Activated CD4-positive, alpha-beta T cell treated with anti-CD3 and anti-CD28 coated beads for 1 hour (primary cell): Measurements from ENCODE around the gene GPC2.
A peak's percentile ranks its signal among the peaks of the same experiment; 100 is the strongest.
"Not testable (repeated sequence)": the region's sequence is repeated elsewhere in the genome, so short reads cannot be mapped to it uniquely, and the experiment has no call there.

Source experiments
- DNase-seq: peaks from one replicate; pipeline ENCODE4 v3.0.0-alpha.2; 2020

The GPC2 gene, protein sequence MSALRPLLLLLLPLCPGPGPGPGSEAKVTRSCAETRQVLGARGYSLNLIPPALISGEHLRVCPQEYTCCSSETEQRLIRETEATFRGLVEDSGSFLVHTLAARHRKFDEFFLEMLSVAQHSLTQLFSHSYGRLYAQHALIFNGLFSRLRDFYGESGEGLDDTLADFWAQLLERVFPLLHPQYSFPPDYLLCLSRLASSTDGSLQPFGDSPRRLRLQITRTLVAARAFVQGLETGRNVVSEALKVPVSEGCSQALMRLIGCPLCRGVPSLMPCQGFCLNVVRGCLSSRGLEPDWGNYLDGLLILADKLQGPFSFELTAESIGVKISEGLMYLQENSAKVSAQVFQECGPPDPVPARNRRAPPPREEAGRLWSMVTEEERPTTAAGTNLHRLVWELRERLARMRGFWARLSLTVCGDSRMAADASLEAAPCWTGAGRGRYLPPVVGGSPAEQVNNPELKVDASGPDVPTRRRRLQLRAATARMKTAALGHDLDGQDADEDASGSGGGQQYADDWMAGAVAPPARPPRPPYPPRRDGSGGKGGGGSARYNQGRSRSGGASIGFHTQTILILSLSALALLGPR

DNA sequence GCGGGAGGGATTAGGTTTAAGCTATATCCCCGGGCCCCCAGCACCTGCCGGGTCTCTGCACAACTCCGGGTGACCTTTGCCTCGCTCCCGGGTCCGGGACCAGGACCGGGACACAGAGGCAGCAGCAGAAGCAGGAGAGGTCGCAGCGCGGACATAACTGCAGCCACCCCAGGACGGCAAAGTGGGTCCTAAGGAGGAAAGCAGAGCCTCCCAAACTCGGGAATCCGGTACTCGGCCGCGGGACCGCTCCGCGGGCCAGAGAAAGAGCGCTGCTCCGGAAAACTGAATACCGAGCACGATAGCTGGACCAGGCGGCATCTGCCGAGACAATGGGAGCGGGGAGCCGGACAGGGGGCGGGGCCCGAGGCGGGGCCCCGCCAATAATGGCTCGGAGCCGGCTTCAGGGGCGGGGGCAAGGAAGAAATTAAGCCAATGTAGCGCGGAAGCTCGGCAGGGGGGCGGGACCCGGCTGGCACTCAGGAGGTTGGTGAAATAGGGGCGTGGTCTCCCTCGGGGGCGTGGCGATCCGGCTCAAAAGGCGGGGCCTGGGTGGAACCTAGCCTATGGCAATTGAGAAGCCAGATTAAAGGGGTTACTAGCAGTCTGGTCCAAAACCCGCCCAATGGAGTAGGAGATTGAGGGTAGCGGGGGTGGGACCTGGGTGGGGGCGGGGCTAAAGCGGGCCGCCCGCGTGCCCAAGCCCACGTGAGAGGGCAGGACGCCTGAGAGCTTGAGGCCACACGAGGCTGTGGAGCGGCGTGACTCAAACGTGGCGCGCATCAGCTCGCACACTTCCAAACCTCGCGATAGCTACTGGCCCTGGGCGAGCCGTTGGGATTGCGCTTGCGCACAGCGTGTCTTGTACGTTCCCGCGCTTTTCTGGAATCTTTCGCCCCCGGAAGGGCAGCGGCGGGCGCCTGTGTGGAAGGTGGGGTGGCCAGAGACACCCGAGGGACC lies at the start of gene GPC2, which contains the start of gene STAG3:
TSS of gene GPC2 (minus strand) at position 337 of the 957 bp plus-strand sequence. CDS start at position 155, 182 bp downstream.
TSS of gene STAG3 (plus strand) at position 874 of the 957 bp plus-strand sequence. CDS start 2,639 bp downstream, outside the sequence.
- DNase-seq = peak; percentile 96

DNA sequence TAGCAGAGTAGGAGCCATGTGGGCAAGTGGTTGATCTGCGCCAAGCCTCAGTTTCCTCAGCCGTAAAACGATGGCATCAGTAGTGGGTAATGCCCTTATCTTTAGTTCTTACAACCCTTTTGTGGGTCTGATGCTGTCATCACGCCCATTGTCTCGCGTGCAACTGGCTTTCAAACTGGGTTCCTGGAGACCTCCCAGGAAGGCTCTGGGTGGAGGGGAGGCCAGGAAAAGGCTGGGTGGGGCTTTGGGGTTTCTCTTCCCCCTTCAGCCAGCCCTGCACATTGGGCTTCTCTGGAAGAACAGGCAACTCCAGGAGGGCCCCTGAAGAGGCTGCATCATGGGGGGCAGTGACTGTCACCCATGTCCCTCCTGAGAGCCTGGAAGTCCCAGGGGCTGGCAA lies 47.7 kb upstream of the GPC2 start:
- DNase-seq = not testable (repeated sequence)

DNA sequence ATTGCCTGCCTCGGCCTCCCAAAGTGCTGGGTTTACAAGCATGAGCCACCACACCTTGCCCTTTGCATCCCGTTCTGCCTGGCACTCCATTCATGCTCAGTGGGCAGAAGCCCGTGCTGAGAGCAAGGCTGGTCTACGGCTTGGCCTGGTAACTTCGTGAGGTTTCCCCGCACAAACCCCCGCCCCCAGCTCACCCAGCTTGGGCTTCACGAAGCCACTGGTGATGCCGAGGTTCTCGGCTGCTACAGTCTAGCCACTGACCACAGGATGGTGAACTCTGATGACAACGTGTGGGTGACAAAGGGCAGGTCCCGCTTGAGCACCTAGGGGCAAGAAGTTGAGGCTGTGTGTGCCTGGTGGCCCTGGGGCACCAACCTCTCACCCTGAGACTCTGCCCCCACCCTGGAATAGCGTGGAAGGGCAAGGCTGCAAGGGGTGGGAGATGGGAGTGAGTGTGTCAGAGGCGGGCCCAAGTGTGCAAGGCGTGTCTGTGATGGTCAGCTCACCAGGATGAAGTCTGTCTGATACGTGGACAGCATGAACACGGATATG lies 46.3 kb upstream of the GPC2 start:
- DNase-seq = not testable (repeated sequence)

DNA sequence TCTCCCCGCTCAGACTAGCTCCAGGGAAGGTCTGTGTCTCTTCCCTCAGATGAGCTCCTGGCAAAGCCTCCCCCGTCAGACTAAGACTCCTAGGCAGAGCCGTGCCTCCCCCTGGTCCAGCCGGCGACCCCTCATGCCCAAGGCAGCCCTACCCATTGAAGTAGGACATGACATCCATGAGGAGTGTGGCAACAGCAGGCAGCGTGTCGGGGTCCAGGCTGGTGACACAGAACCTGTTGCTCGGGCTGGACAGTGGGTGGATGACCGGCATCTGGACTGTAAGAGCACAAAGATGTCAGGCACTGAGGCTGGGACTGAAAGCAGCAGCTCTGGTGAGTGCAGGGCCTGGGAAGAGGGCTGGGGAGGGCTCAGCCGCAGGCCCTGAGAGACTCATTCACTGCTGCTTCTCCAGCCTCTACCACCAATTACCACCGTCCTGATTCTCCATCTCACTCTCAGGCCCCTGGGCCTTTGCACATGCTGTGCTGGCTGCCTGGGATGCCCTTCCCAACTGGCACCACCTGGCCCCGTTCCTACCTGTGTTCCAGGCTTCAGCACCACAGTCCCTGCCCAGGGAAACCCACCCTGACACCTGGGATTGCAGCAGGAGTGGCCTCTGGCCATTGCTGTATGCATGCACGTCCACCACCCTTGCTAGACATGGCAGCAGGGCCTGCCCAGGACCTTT lies 45.4 kb upstream of the GPC2 start:
- DNase-seq = no peak

DNA sequence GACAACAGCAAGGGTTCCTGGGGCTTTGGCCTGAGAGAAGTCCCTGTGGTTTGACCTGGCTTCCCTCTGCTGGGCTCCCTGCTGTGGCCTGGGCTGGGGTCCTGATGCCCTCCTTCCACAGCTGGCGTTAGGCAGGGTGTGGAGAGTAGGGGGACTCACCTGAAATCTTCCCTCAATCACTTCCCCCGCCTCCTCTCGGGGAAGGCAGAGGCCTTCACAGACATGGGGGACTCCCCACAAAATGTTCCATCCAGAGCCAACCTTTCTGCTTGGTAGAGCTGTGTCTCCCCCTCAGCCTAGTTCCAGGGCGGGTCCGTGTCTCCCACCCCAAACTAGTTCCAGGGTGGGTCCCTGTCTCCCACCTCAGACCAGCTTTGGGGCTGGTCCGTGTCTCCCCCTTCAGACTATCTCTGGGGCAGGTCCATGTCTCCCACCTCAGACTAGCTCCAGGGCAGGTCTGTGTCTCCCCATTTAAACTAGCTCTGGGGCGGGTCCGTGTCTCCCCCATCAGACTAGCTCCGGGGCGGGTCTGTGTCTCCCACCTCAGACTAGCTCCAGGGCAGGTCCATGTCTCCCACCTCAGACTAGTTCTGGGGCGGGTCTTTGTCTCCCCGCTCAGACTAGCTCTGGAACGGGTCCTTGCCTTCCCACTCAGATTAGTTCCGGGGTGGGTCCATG lies 44.7 kb upstream of the GPC2 start:
- DNase-seq = no peak

DNA sequence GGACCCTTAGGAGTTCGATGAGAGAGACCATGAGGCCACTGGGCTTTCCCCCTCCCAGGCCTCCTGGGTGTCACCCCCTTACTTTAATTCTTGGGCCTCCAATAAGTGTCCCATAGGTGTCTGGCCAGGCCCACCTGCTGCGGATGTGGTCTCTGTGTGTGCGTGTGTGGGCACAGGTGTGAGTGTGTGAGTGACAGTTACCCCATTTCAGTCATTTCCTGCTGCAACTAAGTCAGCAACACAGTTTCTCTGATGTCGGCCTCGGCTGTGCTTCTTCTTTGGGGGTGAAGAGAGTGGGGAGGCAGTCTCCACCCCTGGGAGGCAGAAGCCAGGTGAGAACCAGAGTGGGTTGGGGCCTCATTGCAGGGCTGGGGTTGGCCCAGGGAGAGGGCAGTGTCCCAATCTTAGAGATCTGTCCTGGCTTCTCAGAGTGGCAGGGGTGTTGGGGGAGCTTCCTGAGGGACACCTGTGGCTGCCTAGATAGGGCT lies 44.1 kb upstream of the GPC2 start:
- DNase-seq = peak; percentile 71

DNA sequence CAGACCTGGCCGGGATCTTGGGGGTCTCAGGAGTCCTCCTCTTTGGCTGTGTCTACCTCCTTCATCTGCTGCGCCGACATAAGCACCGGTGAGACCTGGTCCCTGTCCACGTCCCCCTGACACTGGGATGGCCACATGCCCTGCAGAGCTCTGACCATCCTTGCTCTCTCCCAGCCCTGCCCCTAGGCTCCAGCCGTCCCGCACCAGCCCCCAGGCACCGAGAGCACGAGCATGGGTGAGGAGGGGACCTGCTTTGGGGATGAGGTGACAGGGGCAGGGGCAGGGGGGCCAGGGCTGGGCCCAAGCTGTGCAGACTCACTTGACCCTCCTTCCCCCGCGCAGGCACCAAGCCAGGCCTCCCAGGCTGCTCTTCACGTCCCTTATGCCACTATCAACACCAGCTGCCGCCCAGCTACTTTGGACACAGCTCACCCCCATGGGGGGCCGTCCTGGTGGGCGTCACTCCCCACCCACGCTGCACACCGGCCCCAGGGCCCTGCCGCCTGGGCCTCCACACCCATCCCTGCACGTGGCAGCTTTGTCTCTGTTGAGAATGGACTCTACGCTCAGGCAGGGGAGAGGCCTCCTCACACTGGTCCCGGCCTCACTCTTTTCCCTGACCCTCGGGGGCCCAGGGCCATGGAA lies 43.5 kb upstream of the GPC2 start:
- DNase-seq = no peak

DNA sequence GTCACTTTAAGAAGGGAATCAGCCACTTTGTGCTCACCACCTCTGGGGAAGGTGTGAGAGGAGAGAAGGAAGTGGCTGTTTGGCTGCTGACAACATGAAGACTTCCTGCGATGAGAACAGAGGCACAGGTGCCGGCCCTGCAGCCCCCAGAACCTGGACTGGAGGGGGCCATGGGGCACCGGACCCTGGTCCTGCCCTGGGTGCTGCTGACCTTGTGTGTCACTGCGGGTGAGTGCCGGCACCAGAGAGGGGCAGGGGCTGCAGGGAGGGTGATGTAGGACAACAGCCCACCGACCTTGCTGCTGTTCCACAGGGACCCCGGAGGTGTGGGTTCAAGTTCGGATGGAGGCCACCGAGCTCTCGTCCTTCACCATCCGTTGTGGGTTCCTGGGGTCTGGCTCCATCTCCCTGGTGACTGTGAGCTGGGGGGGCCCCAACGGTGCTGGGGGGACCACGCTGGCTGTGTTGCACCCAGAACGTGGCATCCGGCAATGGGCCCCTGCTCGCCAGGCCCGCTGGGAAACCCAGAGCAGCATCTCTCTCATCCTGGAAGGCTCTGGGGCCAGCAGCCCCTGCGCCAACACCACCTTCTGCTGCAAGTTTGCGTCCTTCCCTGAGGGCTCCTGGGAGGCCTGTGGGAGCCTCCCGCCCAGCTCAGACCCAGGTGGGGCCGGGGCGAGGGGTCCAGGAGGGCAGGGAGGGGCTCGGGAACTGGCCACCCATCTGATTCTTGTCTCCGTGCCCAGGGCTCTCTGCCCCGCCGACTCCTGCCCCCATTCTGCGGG lies 42.8 kb upstream of the GPC2 start, which contains the start of gene PVRIG:
TSS of gene PVRIG (plus strand) at position 149 of the 785 bp plus-strand sequence. CDS start at position 171, 22 bp downstream.
- DNase-seq = not testable (repeated sequence)

DNA sequence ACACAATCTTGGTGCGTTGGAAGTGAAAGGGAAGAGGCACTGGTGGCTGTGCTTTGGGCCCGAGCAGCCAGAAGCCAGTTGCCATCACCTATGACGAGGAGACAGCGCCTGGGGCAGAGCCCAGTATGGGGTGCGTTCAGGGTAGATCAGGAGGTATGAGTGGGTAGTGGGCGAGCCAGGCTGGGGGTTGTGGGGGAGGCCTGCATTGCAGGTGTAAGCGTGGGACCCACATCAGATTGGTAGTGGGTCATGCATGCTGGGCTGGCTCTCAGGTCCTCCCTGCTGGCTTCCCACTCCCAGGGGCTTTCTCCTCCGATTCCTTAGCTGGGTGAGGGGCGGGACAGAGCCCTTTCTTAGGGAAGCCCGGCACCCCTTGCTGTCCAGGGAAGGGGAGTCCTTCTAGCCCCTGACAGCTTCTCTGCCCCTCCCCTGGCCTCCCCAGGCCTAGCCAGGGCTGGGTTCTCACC lies 42.1 kb upstream of the GPC2 start:
- DNase-seq = no peak

DNA sequence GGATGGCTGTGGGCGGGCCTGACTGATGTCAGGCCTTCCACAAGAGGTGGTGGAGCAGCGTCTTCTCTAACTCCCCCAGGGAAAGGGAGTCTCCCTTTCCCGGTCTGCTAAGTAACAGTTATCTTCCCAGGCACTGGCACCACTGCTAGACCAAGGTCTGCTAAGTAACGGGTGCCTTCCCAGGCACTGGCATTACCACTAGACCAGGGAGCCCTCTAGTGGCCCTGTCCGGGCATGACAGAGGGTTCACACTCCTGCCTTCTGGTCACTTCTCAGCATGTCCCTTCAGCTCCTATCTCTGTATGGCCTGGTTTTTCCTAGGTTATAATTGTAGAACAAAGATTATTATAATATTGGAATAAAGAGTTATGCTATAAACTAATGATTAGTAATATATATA lies 40.8 kb upstream of the GPC2 start:
- DNase-seq = peak; percentile 67

DNA sequence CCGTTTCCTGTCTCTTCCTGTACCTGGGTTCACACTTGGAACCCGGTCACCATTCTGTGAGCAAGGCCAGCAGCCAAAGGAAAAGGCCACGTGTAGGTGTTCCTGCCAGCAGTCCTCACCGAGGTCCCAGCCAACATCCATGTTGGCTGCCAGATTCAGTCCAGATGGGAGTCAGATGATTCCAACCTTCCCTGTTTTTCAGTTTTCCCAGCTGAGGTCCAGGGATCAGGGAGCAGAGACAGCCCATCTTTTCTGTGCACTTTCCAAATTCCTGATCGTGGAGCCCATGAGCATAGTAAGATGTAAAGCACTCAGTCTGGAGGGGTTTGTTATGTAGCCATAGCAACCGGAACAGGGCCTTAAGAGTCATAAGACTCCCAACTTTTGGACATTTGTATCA lies 38.7 kb upstream of the GPC2 start:
- no peak for DNase-seq

DNA sequence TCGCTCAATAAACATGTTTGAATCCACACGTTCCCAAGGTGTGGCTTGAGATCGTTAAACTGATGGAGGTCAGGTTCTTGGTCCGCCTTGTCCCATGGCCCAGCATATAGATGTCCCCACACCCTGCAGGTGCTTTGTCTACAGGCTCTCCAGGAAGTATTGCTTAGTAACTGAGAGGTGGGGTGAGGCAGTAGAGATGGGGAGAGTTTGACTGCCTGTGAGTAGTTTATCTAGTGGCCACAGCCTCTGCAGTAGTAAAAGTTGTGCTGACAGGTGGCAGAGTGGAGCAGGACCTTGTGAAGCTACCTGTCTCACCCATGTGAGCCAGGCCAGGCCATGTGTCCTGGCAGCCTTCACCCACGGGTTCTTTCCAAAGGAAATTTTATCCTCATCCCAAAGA lies 37.2 kb upstream of the GPC2 start:
- DNase-seq = not testable (repeated sequence)

DNA sequence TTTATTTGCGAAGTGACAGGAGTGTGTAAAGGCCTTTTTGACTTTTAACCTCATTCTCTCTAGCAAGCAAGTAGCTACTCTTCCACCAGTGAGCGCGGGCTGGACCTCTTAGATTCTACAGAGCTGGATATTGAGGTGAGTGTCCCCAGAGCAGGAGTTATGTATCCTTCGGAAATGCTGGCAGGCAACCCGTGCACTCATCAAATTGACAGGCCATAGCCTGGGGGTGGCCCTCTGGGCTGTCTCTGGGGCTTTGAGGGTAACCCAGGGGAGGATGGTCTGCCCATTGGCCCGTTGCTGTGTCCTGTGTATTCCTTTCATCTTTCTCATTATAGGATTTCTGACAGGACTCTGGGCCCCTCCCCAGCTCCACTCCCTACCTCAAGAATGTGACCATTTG lies 36.5 kb upstream of the GPC2 start:
- no peak for DNase-seq

DNA sequence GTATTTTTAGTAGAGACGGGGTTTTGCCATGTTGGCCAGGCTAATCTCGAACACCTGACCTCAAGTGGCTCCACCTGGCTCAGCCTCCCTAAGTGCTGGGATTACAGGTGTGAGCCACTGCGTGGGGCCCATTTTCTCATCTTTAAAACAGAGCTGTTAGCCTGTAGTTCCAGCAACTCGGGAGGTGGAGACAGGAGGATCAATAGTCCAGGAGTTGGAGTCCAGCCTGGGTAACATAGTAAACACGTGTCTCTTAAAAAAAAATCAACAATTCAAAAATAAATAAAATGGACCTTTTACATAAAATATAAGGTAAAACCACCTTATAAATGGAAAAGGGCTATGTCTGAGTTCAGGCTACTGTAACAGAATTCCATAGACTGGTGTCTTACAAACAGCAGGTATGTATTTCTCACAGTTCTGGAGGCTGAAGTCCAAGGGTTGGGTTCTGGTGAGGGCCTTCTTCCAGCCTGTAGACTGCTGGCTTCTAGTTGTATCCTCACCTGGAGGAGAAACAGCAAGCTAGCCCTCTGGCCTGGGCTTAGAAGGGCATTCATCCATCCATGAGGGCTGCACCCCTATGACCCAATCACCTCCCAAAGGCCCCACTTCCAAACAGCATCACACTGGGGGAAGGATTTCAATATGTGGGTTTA lies 35.6 kb upstream of the GPC2 start:
- DNase-seq = no peak

DNA sequence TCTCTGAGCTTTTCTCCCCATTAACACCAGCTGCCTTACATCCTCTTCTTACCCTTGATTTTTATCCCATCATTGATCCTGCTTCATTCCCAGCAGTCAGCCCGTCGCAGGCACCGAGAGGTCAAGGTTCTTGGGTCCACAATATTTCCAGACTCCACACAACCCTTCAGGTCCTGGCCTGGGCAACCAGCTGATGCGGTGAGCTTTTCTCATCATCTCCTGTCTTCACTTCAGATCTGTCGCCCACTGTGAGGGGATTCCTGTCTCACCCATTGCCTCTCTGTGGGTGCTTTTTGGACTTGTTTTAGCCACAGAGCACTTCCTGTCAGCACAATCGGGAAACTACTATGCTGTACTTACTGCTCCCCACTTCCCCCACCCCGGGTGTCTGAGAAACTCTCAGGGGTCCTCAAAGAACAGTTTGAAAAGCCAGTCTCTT lies 34.2 kb upstream of the GPC2 start:
- no peak for DNase-seq

DNA sequence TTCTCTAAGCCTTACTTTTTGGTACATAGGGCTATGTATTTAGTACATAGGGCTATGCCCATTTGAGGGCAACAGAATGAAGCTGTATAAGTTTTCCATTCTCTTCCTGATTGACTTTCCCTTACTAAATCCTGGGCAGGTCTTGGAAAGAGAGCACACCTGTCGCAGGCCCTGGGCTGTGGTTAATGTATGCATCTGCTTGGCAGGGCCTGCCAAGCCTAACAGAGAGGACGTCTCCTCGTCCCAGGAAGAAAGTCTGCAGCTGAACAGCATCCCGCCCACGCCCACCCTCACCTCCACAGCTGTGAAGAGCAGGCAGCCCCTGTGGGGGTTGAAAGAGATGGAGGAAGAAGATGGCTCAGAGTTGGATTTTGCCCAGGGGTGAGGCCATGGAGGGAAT lies 33.6 kb upstream of the GPC2 start:
- no peak for DNase-seq

DNA sequence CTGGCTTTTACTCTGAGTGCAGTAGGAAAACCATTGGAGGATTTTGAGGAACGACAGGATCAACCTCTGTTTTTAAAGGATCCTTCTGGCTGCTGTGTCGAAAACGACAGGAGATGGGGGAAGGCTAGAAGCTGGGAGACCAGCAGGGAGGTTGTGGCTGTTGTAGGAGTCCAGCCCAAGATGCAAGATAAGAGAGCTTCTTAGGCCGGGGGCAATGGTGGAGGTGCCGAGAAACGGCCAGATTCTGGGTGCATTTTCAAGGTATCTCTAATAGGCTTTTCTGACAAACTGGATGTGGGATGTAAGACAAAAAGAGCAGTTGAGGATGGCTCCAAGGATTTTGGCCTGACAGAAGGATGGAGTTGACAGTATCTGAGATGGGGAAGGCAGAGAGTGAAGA lies 32.3 kb upstream of the GPC2 start:
- no peak for DNase-seq

DNA sequence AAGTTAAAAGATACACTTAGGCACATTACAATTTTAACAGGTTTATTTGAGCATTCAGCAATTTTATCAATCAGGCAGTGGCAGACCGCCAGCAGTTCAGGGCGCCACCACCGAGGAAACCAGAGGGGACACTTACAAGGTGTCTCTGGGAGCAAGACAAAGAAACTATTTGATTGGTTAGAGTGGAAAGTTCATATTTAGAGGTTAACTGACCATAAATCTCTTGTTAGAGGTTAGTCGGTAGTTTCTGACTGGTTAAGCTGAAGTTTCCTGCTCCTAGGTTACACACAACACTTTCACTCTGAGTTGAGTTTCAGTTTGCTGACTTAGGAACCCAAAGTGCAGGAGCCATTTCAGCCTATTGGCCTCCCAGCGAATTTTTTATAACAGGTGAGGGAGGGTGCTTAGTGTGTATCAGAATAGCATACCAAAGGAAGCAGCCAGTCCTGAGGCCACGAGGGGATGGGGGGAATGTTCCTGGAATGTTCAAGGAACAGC lies 31.8 kb upstream of the GPC2 start:
- DNase-seq = no peak

DNA sequence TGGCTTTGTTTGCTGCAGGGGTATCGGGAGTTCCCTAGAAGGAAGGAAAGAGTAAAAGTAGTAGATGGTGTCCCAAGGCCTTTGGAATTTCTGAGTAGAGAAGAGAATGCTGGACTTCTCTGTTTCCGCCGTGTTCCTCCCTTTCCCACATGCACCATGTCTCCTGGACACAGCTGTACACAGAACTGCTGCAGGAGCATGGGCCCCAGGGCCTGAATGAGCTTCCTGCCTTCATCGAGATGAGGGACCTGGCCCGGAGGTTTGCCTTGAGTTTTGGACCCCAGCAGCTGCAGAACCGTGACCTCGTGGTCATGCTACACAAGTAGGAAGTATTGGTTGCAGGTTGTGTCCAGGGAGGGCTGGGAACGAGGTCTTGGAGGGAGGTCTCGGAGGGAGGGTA lies 27.3 kb upstream of the GPC2 start:
- DNase-seq = no peak
